Effector CD8-positive, alpha-beta T cell (primary cell): ENCODE measurements around the gene AP2M1.

Source experiments
- DNase-seq: peaks from one replicate; lab custom pipeline; 2025; lab: John Stamatoyannopoulos, UW

Gene AP2M1

DNA sequence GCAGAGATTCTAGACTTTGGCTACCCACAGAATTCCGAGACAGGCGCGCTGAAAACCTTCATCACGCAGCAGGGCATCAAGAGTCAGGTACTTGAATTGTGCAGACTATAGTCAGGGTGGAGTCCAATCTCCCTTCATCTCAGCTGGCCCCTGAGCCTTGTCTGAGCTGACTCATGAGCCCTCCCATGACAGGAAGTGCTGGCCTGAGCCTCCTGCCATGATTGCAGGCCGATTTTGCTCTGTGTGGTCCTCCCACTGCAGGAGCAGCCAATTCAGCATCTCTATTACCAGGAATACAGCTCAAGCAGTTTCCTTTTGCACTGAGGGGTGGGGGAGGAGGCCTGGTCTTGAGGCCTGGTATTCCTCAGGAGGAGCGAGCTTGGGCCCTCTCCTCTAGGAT, 5.5 kb downstream of the AP2M1 start:
- no peak for DNase-seq

DNA sequence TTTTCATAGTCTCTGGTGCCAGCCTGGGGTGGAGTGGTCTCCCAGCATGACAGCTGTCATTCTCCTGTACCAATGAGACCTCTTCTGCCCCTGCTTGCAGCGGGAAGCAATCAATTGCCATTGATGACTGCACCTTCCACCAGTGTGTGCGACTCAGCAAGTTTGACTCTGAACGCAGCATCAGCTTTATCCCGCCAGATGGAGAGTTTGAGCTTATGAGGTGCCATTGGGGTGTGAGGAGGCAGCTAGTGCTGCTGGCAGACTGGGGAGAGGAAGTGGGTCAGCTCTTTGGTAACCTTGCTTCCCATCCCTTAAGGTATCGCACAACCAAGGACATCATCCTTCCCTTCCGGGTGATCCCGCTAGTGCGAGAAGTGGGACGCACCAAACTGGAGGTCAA, 6.9 kb downstream of the AP2M1 start:
- no peak for DNase-seq

DNA sequence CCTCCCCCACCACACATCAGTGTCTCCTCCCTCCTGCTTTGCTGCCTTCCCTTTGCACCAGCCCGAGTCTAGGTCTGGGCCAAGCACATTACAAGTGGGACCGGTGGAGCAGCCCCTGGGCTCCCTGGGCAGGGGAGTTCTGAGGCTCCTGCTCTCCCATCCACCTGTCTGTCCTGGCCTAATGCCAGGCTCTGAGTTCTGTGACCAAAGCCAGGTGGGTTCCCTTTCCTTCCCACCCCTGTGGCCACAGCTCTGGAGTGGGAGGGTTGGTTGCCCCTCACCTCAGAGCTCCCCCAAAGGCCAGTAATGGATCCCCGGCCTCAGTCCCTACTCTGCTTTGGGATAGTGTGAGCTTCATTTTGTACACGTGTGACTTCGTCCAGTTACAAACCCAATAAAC, 9.0 kb downstream of the AP2M1 start:
- DNase-seq, result no peak

DNA sequence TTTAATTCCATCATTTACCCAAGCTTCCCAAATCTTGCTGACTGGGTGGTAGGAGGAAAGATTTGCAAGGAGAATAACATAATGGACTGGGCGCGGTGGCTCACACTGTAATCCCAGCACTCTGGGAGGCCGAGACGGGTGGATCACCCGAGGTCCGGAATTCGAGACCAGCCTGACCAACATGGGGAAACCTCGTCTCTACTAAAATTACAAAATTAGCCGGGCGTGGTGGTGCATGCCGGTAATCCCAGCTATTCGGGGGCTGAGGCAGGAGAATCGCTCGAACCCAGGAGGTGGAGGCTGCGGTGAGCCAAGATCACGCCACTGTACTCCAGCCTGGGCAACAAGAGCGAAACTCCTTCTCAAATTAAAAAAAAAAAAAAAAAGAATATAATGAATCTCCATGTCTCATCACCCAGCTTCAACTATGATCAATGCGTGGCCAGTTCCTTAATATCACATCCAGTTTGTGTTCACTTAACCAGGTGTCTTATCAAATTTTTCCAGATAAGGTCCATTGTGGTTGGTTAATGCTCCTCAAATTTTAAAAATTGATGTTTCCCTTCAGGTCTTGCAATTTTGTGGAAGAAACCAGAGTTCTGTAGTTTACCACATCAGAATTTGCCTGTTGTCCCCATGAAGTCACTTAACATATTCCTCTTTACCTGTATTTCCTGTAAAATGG, 10.0 kb downstream of the AP2M1 start:
- DNase-seq, result no peak

DNA sequence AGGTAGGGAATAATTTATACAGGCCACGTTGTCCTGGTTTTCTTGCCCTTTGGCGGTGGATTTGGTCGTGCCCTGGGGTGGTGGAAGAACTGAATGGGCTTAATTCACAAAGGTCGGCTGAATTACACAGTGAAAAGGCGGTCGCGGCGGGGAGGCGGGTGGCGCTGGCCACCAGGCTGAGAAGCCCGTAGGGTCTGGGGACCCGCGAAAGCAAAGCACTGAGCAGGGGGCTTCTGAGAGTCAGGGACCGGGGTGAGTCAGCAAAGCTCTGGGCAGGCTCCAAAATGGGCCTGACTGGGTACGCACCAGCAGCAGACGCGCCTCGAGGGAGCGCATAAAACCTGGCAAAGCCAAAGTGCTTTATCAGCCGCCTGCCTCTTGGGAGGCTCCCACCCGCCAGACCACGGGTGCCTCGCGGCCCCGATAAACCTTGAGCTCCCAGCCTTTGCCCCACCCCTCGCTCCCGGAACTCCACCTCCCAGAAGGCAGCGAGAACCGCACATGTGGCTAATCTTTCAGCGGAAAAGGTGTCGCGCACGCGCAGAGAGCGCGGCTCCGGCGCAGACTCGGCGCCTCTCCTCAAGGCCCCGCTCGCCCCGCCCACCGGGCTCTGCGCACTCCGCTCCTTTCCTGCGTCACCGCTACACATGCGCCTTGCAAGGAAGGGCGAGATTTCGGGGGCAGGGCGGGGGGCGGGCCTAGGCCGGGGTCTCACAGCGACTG, 11.0 kb downstream of the AP2M1 start:
- peak; percentile 99 for DNase-seq

DNA sequence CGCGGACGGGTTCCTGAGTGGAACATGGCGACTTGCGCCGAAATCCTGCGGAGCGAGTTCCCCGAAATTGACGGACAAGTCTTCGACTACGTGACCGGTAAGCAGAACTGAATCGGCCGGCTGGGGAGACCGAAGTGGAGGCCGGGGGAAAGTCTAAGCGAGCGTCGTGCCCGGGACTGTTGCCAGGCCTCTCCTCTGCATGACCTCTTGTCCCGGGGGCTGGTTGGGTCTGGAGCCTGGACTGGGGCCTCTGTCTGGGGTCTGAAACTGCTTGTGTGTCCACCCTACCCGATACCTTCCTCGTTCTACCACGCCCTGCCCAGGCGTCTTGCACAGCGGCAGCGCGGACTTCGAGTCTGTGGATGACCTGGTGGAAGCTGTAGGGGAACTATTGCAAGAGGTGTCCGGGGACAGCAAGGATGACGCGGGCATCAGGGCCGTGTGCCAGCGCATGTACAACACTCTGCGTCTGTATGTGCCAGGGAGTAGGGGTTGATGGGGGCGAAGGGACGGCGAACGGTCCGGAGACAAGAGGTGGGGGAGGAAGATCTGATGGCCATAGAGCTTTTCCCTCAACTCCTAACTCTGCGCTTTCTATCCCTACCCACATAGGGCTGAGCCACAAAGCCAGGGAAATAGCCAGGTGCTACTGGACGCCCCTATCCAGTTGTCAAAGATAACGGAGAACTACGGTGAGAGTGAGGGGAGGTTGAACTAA, 11.7 kb downstream of the AP2M1 start, which contains the start of gene ABCF3:
Gene ABCF3, plus strand, starts transcription at position 16 of the 718 bp plus-strand sequence. Its CDS starts 9 bp downstream, at position 25.
- DNase-seq, result no peak

DNA sequence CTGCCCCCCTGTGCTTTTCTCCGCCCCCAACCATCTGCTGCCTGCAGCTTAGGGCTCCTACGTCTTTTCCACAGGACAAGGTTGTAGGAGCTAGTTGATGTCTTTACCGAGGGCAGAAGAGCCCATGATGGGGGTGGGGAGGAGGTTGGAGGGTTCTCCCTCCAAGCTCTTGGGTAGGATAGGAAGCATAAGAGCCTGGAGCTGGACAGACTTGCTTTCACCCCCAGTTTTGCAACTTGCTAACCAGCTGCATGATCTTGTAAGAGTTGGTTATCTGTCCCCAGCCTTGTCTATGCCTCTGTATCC, 12.2 kb downstream of the AP2M1 start:
- DNase-seq, result no peak

DNA sequence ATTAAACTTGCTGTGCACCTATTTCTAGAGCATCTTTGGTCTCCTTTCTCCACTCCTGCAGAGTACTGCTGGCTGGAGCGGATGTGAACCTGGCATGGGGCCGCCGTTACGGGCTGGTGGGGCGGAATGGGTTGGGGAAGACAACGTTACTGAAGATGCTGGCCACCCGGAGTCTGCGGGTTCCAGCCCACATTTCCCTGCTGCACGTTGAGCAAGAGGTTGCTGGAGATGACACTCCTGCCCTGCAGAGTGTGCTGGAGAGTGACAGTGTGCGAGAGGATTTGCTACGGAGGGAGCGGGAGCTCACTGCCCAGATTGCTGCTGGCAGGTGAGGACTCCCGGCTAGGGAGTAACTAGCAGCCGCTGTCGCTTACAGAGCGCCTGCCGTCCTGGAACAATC, 13.4 kb downstream of the AP2M1 start:
- no peak for DNase-seq

DNA sequence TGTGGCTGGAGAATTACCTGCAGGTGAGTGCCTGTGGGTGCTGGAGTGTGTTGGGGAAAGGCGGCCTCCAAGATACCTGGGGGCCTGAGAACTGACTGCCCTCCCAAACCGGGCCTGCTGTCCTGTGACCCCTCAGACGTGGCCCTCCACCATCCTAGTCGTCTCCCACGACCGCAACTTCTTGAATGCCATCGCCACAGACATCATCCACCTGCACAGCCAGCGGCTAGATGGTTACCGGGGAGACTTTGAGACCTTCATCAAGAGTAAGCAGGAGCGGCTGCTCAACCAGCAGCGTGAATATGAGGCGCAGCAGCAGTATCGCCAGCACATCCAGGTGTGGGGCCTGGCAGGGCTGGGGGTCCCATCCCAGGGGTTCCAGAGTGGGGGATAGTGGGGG, 14.8 kb downstream of the AP2M1 start:
- DNase-seq, result no peak

DNA sequence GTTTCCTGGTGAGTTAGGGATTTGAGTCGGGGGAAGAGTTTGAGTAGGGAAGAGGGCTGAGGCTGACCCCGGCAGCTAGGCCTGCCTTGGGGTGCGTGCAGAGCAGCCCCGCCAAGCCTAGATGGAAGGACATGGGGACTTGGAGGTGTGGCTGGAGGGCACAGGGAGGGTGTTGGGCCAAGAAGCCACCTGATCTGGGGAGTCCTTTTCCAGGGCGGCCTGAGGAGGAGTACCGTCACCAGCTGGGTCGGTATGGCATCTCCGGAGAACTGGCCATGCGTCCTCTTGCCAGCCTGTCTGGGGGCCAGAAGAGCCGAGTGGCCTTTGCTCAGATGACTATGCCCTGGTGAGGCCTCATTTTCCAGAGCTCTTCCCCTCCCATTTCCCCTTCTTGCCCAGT, 18.2 kb downstream of the AP2M1 start:
- DNase-seq, result no peak

DNA sequence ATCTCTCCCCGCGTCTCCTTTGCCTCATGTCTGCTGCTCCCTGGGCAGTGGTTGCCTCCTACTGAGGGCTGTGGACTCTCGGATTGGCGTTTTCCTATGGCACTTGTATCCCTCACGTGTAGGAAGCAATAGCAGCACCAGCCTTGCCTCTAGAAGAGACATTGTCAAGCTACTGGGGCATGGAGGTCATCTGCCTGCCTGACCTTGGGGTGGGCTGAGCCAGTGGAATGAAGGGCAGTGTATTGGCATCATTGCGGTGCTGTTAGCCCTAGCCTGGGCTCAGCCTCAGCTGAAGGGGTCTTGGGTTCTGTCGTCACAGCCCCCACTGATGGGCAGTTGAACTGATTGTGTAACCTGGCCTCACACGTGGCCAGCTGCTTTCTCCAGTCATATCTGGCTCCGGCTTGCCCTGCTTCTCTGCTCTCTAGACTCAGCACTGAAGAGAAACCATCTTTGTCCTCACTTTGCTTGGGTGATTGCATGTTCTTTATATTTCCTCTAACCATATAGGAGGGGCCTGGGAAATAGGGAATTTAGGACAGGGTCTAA, 19.4 kb downstream of the AP2M1 start:
- no peak for DNase-seq

DNA sequence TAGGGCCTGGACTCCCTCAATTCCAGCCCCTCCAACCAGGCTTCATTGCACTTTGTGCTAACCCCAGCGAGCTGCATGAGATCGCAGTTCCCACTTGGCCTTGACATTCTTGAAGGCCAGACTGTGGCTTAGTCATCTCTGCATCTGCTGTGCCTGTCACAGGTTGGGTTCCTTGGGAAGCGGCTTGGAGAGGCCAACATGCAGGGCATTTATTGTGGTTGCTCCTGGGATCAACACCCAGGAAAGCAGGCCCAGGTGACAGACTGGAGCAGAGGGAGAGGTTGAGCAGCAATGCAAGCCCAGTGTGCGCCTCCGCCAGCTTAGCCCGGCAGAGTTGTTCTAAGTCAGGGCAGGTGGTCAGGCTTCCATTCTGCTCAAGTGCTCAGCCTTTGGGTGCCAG, 21.9 kb downstream of the AP2M1 start:
- no peak for DNase-seq

DNA sequence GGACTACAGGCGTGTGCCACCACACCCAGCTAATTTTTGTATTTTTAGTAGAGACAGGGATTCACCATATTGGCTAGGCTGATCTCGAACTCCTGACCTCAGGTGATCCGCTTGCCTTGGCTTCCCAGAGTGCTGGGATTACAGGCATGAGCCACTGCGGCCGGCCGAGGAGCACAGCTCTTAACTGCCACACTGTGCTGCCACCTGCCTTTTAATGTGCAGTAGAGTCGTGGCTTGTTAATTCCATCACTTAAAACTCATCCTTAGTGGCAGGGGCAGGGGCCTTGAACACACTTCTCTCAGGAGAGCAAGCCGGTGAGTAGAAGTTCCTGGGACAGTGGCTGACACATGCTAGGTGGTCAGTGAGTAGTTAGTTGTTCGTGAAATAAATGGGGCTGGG, 23.9 kb downstream of the AP2M1 start:
- DNase-seq, result no peak

DNA sequence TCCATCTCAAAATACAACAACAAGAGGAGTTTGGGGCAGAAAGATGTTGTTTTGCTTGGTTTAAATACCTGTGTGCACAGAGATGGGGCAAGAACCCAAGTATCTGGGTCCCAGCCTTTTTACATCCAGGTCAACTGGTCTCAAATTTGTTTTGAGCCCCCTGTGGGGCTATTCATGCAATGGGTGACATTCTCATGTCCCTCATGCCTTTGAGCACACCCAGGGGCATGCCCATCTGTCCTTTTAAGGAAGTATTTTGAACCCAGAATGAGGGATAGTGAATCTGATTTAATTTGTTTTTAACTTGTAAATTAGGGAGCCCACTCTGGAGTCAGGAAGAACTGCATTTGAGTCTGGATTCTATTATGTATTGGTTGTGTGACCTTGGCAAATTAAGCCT, 26.2 kb downstream of the AP2M1 start:
- DNase-seq, result no peak

DNA sequence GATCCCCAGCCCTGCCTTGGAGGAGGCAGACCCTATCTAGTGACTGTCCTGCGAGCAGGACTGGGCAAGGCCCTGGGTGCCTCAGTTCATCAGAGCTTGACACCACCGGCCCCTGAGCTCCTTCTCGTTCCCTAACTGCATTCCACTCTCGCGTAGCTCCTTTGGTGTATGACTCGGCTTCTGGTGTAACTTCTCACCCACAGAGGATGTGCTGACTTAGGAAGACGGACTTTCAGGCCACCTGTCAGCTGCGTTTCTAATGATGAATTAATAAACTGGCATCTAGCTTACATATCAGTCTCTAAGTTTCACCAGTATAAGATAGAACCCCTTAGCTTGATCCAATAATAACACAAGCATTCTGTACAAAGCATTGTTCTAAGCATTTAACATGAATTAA, 28.9 kb downstream of the AP2M1 start:
- no peak for DNase-seq

DNA sequence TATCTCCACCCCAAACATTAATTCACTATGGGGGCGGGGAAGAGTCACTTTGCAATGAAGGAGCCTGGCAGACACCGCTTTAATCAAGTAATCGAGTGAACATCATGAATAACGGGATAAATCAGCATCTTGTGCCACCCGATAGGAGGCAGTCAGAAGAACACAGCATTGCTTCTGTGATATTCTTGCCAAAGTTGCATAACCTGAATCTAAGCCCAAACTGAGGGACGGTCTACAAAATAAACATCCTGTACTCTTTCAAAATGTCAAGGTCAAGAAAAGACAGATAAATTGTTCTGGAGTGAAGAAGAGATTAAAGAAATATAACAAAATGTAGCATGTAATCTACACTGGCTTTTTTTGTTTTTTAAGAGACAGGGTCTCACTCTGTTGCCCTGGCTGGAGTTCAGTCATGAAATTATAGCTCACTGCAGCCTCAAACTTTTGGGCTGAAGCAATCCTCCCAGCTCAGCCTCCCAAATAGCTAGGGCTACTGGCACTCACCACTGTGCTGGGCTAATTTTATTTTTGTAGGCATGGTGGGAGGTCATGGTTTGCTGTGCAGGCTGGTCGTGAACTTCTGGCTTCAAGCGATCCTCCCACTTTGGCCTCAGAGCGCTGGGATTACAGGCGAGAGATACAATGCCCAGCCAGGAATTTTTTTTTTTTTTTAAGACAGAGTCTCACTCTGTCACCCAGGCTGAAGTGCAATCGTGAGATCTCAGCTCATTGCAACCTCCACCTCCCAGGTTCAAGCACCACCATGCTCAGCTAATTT, 34.7 kb downstream of the AP2M1 start:
- DNase-seq, result no peak

DNA sequence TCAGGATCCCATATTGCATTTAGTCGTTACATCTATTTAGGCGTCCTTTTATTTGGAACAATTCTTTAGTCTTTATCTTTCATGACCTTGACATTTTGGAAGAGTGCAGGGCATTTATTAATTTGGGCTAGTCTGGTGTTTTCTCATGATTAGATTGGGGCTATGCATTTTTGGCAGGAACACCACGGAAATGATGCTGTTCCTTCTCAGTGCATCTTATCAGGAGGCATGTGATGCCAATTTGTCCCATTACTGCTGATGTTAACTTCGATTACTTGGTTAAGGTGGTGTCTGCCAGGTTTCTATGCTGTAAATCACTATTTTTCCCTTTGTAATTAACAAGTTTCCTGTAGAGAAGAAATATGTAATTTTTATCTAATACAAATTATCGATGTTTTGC, 36.6 kb downstream of the AP2M1 start:
- no peak for DNase-seq

DNA sequence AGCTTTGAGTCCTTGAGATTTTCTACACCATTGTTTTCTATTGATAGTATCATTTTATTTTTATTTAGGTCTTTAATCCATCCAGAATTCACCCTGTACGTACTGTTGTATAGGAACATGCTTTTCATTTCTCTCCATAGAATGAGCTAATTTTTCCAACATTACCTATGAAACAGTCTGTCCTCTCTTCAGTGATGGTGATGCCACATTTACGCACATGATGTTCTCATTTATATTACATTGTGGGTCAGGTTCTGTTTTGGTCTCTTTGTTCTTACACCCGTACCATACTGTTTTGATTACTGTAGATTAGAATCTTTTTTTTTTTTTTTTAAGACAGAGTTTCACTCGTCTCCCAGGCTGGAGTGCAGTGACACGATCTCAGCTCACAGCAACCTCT, 37.1 kb downstream of the AP2M1 start:
- no peak for DNase-seq

DNA sequence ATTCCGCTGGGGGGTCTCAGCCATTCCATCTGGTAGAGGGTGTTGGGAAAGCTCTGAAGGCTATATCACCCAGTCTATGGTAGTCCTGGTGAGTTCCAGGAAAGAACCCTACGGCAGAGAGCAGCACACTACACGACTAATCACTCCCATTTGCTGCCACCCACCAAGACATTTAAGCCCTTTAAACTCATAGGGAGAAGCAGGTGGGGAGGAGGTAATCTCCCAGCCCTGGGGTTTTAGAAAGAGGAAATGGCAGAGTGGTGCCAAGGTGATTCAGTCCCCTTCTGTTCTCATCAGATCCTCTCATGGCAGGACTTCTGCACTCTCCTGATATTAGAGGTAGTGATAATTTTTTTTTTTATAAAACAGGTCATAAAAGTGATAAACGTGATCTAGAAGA, 44.2 kb downstream of the AP2M1 start:
- no peak for DNase-seq

DNA sequence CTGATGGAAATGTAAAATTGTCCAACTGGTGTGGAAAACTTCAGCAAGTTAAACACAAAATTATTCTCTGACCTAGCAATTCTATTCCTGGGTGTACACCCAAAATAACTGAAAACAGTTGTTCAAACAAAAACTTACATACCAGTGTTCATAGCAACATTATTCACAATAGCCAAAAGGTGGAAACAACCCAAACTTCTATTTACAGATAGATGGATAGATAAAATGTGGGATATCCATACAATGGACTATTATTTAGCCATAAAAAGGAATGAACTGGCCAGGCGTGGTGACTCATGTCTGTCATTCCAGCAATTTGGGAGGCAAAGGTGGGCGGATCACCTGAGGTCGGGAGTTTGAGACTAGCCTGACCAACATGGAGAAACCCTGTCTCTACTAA, 47.9 kb downstream of the AP2M1 start:
- no peak for DNase-seq

DNA sequence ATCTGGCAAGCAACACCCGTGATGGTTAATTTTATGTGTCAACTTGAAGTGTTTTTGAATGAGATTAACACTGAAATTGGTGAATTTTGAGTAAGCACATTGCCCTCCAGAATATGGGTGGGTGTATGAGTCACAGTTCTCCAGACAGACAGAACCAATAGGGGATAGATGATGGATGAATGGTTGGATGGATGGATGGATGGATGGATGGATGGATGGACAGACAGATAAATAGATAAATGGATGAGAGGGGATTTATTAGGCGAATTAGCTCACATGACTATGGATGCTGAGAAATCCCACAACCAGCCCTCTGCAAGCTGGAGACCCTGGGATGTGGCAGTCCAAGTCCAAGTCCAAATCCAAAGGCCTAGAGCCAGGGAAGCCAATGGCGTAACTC, 49.3 kb downstream of the AP2M1 start:
- DNase-seq, result no peak

DNA sequence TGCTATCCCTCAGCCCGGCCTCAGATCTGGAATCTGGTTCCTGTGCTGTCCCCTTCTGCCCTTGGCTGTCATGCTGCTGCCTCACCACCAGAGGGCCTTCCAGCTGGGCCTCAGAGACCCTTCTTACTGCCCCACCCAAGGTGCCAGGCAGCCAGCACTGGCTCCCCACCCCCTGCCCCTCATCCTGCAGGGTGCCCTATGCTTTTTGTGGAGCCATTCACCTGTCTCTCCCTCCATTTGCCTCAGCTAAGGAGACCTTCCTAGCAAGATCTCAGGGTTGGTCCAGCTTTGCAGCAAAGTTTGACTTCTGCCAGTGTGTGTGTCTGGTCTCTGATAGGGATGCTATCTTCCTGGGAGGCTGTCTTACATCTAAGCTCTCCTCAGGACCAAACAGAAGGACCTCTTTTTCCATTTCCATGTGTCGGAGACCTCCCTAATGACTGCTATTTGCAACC, 52.9 kb downstream of the AP2M1 start:
- peak; percentile 33 for DNase-seq
